ENCODE results near the gene NUDT14. TPM values are rescaled to one million over a fixed set of nuclear protein-coding genes. Genes with fewer than 3 reads are reported as not detected.

Gene NUDT14
- total RNA-seq, 1 donor from 2014 or later = 5.5 TPM

GRCh38 chr14:105126981-105127329 lies 54.2 kb downstream of the NUDT14 start:
- Histone ChIP-seq H3K27ac (no peak overlapping the region), H3F3A (ENCODE audit: low read depth) (no peaks in the 10 kb centered on the region), H2AFZ (replicated peaks) (no peak overlapping the region), H3K79me2 (ENCODE audit: low read depth) (no peaks in the 10 kb centered on the region), H3K27me3 (peaks cover 5% of the 10 kb centered on the region), H3K4me3 (no peak overlapping the region), H3K36me3 (no peaks in the 10 kb centered on the region), H3K9ac (no peak overlapping the region), H3K4me2 (no peak overlapping the region), H3K9me3 (ENCODE audit: low read depth) (no peaks in the 10 kb centered on the region), H4K20me1 (ENCODE audit: low read depth) (no peaks in the 10 kb centered on the region), H3K4me1 (no peaks in the 10 kb centered on the region)
- no peak overlapping the region for H3K27ac Mint-ChIP-seq
- no peak overlapping the region for H3K4me3 Mint-ChIP-seq
- H3K36me3 Mint-ChIP-seq = peaks cover 2% of the 10 kb centered on the region
- H3K9me3 Mint-ChIP-seq = peaks cover 24% of the 10 kb centered on the region
- TF ChIP-seq EZH2phosphoT487 (IDR thresholded peaks at IDR 0.05) = no peak
- no peak for TF ChIP-seq CTCF (IDR thresholded peaks at IDR 0.05)
- no peak for TF ChIP-seq EZH2 (IDR thresholded peaks at IDR 0.05)
- H3K27me3 Mint-ChIP-seq (ENCODE audit: insufficient read depth, low read depth) = peaks cover 19% of the 10 kb centered on the region
- H3K4me1 Mint-ChIP-seq = no peaks in the 10 kb centered on the region
- DNase-seq (ENCODE audit: low spot score) = no peak

GRCh38 chr14:105126126-105126980 lies 54.8 kb downstream of the NUDT14 start:
- Histone ChIP-seq H3K4me3 (no peak overlapping the region), H3K4me1 (no peaks in the 10 kb centered on the region), H3K27ac (no peak overlapping the region), H4K20me1 (ENCODE audit: low read depth) (no peaks in the 10 kb centered on the region), H3K79me2 (ENCODE audit: low read depth) (no peaks in the 10 kb centered on the region), H3K4me2 (no peak overlapping the region), H3K36me3 (no peaks in the 10 kb centered on the region), H3K9ac (no peak overlapping the region), H3K27me3 (peaks cover 5% of the 10 kb centered on the region), H3K9me3 (ENCODE audit: low read depth) (no peaks in the 10 kb centered on the region), H2AFZ (replicated peaks) (no peak overlapping the region), H3F3A (ENCODE audit: low read depth) (no peaks in the 10 kb centered on the region)
- peaks cover 2% of the 10 kb centered on the region for H3K36me3 Mint-ChIP-seq
- H3K27me3 Mint-ChIP-seq (ENCODE audit: insufficient read depth, low read depth) = peaks cover 19% of the 10 kb centered on the region
- H3K27ac Mint-ChIP-seq = no peak overlapping the region
- TF ChIP-seq EZH2 (IDR thresholded peaks at IDR 0.05) (no peak), CTCF (IDR thresholded peaks at IDR 0.05) (no peak), EZH2phosphoT487 (IDR thresholded peaks at IDR 0.05) (no peak)
- peaks cover 27% of the 10 kb centered on the region for H3K9me3 Mint-ChIP-seq
- no peaks in the 10 kb centered on the region for H3K4me1 Mint-ChIP-seq
- H3K4me3 Mint-ChIP-seq = no peak overlapping the region
- no peak for DNase-seq (ENCODE audit: low spot score)

- no peak for TF ChIP-seq EZH2 (IDR thresholded peaks at IDR 0.05)
- TF ChIP-seq CTCF (IDR thresholded peaks at IDR 0.05) = no peak
- TF ChIP-seq EZH2phosphoT487 (IDR thresholded peaks at IDR 0.05) = no peak
- H3K4me1 Mint-ChIP-seq = no peaks in the 10 kb centered on the region
- Histone ChIP-seq H3K9ac (no peak overlapping the region), H3K27ac (no peak overlapping the region), H3K4me1 (no peaks in the 10 kb centered on the region), H3K36me3 (no peaks in the 10 kb centered on the region), H3K4me3 (no peak overlapping the region), H3K79me2 (ENCODE audit: low read depth) (no peaks in the 10 kb centered on the region), H2AFZ (replicated peaks) (no peak overlapping the region), H4K20me1 (ENCODE audit: low read depth) (no peaks in the 10 kb centered on the region), H3K27me3 (peaks cover 5% of the 10 kb centered on the region), H3K9me3 (ENCODE audit: low read depth) (no peaks in the 10 kb centered on the region), H3F3A (ENCODE audit: low read depth) (no peaks in the 10 kb centered on the region), H3K4me2 (no peak overlapping the region)
- no peak for DNase-seq (ENCODE audit: low spot score)
- no peak overlapping the region for H3K4me3 Mint-ChIP-seq
- peaks cover 2% of the 10 kb centered on the region for H3K36me3 Mint-ChIP-seq
- peaks cover 17% of the 10 kb centered on the region for H3K27me3 Mint-ChIP-seq (ENCODE audit: insufficient read depth, low read depth)
- H3K27ac Mint-ChIP-seq = no peak overlapping the region
- peaks cover 27% of the 10 kb centered on the region for H3K9me3 Mint-ChIP-seq
Measured at GRCh38 chr14:105124823-105125222, 56.3 kb downstream of the NUDT14 start.
